Choroid plexus epithelial cell (primary cell): ENCODE data around the gene RPTOR.

ENCODE experiments used
- DNase-seq: peaks from one replicate; pipeline ENCODE4 v3.0.0-alpha.2; 2010; ENCODE audit warnings: low read depth
- H3K4me3 ChIP-seq: 2 replicates; pipeline ENCODE4 v1.5.1; 2011; ENCODE audit warnings: low read depth, mild to moderate bottlenecking, control low read depth, low read length, moderate library complexity
- TF ChIP-seq, protein P1 (sequence below): conservative IDR thresholded peaks from 2 replicates; pipeline ENCODE4 v1.5.1; 2011; ENCODE audit warnings: low read depth, mild to moderate bottlenecking, control low read depth, inconsistent platforms, low read length, moderate library complexity

RPTOR gene

DNA sequence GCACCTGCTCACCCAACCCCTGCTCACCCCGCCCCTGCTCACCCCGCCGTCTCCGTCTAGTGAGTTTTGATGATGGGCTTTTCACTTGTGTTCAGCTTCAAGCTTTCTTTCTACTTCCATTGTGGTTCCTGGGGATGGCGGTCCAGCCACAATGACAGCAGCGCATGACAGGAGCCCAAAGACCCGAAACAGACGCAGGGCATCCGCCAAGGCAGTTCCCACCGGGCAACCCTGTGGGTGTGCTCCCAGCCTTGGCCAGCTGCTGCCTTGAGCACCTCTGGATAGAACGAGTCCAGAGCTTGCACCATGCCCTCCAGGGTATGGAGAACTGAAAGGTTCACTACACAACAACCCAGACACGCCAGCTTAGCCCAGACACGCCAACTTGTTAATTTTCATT, 354.1 kb downstream of the RPTOR start:
- no peak for DNase-seq
- TF ChIP-seq, protein P1, sequence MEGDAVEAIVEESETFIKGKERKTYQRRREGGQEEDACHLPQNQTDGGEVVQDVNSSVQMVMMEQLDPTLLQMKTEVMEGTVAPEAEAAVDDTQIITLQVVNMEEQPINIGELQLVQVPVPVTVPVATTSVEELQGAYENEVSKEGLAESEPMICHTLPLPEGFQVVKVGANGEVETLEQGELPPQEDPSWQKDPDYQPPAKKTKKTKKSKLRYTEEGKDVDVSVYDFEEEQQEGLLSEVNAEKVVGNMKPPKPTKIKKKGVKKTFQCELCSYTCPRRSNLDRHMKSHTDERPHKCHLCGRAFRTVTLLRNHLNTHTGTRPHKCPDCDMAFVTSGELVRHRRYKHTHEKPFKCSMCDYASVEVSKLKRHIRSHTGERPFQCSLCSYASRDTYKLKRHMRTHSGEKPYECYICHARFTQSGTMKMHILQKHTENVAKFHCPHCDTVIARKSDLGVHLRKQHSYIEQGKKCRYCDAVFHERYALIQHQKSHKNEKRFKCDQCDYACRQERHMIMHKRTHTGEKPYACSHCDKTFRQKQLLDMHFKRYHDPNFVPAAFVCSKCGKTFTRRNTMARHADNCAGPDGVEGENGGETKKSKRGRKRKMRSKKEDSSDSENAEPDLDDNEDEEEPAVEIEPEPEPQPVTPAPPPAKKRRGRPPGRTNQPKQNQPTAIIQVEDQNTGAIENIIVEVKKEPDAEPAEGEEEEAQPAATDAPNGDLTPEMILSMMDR, result no peak
- H3K4me3 ChIP-seq, result no peak overlapping the region

DNA sequence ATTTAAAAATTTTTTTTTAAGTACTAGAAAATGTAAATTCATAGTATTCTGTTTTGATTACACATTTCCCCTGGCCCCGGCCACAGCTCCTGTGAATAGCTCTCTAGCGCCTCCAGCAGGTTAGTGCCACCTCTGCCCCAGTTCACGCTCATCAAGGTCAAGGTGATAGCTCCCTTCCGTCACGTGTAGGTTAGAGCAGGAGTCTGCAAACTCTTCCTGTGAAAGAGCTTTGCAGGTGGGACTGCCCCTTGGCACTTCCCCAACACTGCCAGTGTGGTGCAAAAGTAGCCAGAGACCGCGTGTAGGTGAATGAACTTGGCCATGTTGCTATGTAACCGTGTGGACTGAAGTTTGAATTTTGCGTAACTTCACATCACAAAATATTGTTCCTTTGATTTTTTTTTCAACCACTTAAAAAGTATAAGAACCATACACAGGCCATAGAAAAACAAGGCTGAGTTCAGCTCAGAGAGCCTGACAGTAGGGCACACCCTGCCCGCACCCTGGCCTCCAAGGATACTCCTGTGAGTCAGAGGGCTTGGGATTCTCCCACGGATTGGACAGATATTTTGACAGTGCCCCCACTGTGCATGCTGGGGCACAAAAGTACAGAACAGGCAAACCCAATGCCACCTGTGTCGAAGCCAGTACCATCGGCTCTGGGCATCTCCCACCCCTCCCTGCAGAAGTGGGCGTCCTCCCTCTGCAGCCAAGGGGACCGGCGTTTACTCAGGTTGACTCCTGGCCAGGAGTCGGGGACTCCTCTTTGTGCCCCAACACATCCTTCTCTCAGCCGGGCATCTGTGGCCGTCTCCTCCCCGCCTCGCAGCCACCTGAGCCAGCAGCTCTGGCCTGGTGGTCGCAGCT, 355.0 kb downstream of the RPTOR start:
- no peak overlapping the region for H3K4me3 ChIP-seq
- DNase-seq, result peak; percentile 38
- TF ChIP-seq, protein P1, result peak; percentile 73

DNA sequence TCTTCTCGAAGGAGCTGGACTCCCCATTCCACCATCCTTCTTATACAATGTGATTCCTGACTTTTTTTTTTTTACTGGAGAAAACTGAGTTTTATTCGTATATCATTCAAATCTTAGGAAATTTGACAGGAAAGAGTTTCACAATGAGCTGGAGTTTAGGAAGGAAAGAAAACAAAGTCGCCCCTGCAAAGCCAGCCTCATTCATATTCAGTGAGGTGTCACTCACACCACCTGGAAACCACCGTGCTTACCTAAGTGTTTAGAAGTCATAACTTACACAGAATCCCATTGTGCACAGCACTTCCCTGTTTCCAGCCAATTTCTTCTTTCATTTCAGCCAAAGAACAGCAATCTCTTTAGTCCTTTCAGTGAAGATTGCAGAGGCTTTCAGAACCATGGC, 356.7 kb downstream of the RPTOR start:
- DNase-seq, result no peak
- H3K4me3 ChIP-seq, result no peak overlapping the region
- TF ChIP-seq, protein P1, result no peak

DNA sequence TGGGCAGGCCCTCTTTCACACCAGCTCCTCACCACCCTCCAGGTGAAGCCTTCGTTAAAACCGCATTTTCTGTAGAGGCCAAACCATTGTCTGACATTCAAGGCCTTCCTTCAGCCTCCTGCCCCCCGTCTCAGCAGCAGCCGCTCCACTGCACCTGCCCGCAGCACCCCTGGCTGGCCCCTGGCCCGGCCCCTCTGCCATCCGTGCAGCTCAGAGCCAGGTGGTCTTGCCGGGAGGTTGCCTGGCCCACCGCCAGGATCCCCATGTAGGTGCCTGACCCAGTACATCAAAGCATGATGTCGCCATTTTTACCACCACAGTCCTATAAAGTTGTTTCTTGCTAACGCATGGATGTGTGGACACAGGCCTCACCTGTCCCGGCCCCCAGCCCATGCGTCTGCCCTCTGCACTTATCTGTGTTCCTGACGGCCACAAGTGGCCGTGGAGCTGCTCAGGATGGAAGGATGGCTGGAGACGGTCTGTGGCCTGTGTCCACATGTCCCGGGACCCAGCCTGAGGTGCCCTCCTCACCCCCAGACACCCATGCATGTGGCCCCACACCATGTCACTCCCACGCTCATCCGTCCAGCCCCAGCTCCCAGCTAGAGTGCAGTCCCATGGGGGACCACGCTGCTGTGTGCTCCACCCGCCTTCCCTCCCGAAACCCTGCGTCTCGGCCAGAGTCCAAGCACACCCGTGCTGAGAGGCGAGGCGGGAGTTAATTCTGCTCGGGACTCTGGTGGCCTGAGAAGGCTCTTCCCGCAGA, 357.7 kb downstream of the RPTOR start:
- no peak for DNase-seq
- TF ChIP-seq, protein P1, result no peak
- no peak overlapping the region for H3K4me3 ChIP-seq

DNA sequence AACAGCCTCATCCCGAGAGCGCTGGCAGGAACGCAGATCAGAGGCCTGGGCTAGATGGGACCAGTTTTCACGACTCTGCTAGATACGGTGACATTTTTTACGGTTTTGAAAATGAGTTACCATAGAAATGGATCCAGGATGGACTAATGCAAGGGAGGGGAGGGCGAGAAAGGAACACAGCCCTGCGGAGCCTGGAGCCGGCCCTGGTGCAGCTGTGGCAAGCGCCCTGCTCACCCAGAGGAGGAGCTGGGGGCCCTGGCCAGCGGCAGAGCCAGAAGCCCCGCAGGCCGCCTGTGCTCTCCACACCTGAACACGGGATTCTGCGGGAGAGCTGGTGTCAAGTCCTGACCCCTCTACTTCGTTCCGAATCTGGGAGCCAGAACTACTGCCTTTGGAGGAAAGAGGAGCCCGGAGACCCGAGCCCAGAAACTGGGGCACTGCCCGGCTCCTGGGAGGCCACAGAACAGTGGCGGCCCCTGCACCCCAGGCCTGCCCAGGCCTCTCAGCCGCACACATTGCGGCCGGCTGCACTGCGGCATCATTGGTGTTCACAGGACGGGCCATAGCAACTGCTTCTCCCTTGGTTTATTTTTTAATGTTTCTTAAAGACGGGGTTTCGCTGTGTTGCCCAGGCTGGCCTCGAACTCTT, 358.4 kb downstream of the RPTOR start:
- TF ChIP-seq, protein P1, result no peak
- DNase-seq, result no peak
- H3K4me3 ChIP-seq, result no peak overlapping the region

DNA sequence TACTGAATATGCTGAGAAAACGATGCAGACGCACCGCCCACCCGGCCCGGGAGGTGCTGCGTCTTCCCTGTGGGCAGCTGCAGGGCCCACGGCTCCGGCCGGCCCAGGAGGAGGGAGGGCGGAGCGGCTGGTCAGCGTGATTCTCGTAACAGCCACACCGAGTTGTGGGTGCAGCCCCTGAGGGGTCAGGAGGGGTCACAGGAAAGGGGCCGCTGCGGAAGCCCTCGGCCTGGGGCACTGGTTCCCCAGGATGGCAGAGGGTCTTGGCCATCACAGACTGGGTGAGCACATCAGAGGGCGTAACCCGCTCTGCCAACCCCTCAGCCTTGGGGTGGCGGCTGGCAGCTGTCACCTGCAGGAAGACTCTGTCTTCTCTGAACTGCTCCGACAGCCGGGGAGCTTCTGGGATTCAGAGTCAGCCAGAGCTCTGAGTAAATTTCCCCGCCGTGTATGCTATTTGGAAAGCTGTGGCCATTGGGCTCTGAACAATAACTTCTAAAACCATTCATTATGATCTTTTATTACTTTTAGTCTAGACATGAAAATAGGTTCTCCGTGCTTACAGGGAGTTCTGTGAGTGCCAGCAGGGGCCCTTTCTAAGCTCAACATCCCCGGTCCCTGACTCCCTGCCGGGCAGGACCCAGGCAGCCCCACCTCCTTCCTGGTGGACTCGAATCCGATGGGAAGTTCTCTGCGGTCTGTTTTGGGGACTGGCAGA, 359.6 kb downstream of the RPTOR start:
- TF ChIP-seq, protein P1, result no peak
- no peak overlapping the region for H3K4me3 ChIP-seq
- DNase-seq, result no peak
